Stimulated activated CD4-positive, alpha-beta T cell treated with anti-CD3 and anti-CD28 coated beads, Interleukin-12 subunit alpha, Interleukin-12 subunit beta, amount 100 ng/mL, for 48 hours (primary cell): ENCODE measurements around the gene PIK3CB.
A peak's percentile ranks its signal among the peaks of the same experiment; 100 is the strongest.
"Not testable (repeated sequence)": the region's sequence is repeated elsewhere in the genome, so short reads cannot be mapped to it uniquely, and the experiment has no call there.

Source experiments
- DNase-seq, 3 donors: peaks; one replicate each; pipeline ENCODE4 v3.0.0-alpha.2; 2020; ENCODE audit warnings: low read depth in 2 of 3, low spot score in 1 of 3

Gene PIK3CB

DNA sequence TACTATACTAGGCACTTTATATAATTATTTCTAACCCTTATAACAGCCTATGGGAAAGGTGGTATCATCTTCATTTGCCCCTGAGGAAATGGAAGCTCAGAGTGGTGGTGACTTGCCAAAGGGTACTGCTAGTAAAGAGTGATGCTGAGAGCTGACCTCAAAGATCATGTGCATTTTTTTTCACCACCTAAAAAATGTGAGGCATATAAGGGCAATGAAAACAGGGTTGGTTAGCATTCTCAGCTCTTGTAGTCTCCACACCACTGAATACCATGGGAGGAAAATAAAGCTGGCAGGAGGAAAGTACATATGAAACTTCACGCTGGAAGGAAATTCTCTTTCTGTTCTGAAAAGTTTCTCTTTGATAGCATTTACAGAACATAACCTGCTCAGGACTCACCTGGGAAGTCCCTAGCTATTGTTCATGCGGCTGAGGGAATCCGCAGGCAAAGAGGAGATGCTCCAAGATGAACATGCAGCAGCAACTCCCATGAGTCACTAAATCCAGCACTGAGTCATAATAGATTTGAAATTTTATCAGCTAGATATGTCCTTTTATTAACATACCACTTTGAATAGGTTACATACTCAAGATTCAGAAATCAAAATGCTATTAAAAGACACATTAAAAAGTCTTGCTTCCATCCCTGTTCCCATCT lies 208.9 kb downstream of the PIK3CB start:
- no peak for DNase-seq

DNA sequence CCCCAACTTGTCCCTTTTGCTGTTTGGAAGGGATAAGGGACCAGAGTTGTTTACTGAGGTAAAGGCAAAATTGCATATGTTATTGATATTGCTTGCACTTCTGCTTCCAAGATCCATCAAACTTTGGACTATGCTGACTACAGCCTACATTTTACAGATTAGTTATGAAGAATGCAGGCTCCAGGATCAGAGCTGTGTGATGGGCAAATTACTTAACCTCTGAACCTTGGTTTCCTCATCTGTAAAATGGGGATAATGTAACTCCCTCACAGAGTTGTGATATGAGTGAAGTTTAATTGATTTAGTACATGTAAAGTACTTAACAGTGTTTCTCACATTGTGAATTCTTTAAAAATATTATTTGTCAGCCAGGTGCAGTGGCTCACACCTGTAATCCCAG lies 210.2 kb downstream of the PIK3CB start:
- no peak for DNase-seq

DNA sequence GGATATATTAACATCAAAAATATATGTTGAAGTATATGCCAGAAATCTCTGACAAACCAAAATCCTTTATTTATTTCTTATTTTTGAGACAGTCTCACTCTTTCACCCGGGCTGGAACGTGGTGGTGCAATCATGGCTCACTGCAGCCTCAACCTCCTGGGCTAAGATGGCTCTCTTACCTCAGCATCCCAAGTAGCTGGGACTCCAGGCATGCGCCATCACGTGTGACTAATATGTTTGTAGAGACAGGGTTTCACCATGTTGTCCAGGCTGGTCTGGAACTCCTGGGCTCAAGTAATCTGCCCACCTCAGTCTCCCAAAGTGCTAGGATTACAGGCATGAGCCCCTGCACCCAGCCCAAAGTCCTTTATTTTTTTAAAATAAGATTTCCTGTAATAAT lies 214.3 kb downstream of the PIK3CB start:
- DNase-seq, result no peak

DNA sequence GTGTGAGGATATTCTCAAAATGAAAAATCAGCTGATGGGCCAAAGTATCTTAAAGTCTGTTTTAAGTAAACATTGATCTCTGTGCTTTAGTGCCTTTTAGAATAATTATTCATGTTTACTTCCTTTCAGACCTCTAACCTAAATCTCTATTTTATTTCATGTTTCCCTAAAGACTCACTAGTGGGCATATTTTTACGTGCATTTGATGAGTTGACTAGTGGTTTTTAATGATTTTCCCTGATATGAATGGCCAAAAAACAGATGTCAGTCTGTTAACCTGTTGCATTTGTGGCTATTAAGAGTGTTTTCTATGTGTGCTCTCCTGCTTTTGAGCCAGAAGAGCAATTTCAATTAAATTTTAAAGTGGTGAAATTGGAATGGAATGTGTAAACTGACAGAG lies 219.3 kb downstream of the PIK3CB start:
- no peak for DNase-seq

DNA sequence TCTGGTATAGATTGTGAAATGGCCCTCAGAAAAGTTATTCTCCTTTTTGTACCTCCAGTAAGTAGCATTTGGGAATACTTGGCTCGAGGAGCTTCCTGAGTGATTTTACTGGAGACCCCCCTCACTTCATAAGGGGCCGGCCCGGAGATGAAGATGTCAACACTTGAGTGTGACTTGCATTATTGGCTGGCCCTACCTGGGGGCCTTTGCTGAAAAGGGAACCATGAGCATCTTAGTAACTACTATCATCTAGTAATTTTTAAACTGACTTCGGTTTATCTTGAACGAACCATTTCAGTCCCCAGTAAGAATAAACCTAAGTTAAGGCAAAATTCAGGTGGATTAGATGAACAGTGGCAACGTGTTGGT lies 224.8 kb downstream of the PIK3CB start:
- DNase-seq, result no peak

DNA sequence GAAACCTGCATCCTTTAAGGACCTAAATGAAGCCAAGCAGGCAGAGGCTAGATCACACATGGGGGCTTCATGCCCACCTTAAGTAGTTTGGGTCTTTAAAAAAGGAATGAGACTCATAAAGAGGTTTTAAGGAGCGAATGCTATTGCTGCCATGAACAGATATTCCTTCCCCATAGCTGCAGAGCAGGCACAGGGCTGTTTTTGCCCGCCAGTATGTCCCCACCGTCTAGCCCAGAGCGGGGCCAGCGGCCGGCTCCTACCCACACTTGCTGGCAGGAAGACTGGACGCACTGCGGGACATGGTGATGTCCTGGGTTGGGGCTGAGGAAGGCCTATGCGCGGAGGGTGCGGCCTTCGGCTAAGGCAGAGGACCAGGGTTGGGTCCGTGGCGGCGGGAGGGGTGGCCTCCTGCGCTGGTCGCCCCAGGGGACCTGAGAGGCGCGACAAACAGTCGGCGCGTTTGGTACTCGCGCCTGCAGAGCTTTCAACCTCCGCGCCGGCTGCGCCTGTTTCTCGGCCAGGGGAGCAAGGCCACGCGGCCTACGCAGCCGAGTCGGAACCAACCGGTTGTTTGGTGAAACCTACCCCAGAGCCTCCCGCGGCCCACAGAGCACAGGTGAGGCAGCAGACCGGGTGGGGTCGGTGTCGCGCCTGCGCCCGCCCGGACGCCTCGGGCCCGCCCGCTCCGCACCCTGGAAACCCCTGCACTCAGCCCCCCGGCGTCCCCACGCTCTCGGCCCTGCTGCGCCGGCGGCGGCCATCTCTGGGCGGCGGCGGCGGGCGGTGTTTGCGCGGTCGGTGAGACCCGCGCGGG lies 226.2 kb downstream of the PIK3CB start, which contains the start of gene FAIM:
Gene FAIM (plus strand): TSS at position 450 of the 814 bp plus-strand sequence. CDS start 10,956 bp downstream, outside the sequence.
- peak; percentile 28 to 57 (median 35) for DNase-seq

- DNase-seq, result not testable (repeated sequence)
Measured at GRCh38 chr3:138604106-138604595, 230.6 kb downstream of the PIK3CB start.
